ENCODE data around the gene LYRM2.

Gene LYRM2

DNA sequence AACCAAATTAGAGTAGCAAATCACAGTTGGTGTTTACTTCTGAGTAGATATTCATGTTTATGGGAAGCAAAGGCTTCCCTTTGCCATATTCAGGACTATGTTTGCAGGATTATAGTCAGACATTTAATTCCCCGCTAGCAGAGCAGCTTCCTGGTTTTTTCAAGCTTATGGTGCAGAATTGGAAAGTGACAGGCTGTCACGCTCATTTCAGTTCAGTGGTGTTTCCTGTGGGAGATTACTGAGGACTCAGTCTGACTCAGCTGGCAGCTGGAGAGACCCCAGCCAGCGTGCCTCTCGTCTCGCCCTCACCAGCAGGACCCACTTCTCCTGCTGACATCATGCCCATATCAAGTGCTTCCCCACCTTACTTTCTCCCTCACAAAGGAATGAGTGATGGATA lies 85.1 kb downstream of the LYRM2 start:
- no peak for DNase-seq

DNA sequence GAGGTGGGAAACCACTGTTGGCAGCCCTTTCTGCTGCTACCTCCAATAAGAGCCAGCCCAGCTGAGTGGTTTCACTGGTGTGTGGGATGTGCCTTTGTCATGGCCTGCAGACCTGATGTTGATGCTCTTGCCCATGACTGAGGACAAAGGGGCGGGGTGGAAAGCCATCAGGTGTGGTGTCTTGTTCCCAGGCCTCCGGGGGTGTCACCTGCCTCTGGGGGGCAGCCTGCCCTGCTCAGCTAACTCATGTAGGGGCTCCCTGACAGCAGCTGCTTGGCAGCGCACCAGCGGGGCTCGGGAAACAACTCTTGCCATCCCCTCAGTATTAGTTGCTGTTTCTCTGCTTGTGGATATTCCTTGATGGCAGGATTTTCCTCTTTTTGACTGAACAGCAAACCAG lies 91.3 kb downstream of the LYRM2 start:
- no peak for DNase-seq

DNA sequence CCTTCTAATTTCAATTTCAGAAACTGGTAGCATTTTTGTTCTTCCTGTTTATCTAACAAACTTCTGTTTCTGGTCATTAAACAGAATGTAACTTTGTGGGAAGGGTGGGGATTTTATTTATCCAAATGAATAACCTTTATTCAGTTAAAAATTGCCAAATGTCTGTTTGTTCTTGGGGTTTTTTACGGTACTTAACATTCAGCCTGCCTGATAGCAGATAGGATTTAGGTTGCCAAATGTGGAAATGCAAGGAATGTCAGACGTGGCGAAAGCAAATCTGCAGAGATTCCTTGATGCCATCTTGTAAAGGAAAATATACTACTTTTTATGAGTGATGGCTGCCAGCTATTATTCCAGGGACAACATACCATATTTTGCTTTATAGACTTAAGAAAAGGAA lies 95.7 kb downstream of the LYRM2 start:
- no peak for DNase-seq

GRCh38 chr6:89542081-89542857 lies 96.3 kb downstream of the LYRM2 start:
- no peak for DNase-seq

DNA sequence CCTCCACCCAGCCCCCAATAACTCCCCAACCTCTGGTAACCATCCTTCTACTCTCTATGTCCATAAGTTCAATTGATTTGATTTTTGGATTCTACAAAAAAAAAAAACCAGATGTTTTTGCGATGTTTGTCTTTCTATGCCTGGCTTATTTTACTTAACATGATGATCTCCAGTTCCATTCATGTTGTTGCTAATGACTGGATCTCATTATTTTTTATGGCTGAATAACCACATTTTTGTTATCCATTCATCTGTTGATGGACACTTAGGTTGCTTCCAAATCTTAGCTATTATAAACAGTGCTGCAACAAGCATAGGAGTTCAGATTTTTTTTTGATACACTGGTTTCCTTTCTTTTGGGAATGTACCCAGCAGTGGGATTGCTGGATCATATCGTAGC lies 98.8 kb downstream of the LYRM2 start:
- DNase-seq, result no peak

- DNase-seq, result no peak
Observed at GRCh38 chr6:89536231-89536630, 102.3 kb downstream of the LYRM2 start.

DNA sequence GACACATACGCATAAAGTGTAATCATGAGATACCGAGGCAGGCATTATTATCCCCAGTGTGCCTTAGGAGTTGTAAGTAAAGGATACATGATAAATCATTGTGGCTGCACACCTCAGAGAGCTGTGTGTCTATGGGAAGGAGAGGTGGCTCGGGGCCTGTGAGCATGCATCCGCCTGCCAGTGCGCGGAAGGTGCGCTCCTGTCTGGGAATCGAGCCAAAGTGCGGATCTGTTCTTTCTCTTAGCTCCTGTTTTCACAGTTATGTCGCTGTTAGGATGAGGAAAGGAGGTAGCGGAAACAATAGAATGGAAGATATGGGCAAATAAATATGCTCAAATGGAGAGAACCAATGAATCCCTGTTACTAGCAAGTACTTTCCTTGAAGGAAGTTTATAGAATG lies 107.6 kb downstream of the LYRM2 start:
- DNase-seq, result no peak

DNA sequence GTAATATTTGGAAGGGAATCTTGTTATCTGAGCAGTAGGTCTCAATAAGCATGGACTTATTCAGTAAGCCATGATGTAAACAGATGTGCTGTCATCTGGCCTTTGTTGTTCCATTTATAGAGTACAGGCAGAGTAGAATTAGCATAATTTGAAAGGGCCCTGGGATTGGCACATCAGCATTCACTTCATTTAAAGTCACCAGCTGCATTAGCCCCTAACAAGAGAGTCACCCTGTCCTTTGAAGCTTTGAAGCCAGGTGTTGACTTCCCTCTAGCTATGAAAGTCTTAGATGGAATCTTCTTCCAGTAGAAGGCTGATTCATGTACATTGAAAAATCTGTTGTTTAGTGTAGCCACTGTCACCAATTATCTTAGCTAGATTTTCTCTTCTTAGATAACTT lies 109.7 kb downstream of the LYRM2 start:
- no peak for DNase-seq

GRCh38 chr6:89527634-89528033 lies 110.9 kb downstream of the LYRM2 start:
- no peak for DNase-seq

DNA sequence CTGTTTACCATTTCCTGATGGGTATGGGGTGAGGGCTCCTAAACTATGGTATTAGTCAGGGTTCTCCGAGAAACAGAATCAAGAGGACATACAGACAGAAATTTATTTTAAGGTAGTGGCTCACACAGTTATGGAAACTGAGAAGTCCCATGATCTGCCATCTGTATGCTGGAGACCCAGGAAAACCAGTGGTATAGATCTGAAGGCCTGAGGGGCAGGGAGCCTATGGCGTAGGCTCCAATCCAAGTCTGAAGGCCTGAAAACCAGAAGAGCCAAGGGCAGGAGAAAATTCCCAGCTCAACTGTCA lies 112.0 kb downstream of the LYRM2 start:
- no peak for DNase-seq

- DNase-seq, result no peak
Observed at GRCh38 chr6:89525786-89526562, 112.6 kb downstream of the LYRM2 start.

DNA sequence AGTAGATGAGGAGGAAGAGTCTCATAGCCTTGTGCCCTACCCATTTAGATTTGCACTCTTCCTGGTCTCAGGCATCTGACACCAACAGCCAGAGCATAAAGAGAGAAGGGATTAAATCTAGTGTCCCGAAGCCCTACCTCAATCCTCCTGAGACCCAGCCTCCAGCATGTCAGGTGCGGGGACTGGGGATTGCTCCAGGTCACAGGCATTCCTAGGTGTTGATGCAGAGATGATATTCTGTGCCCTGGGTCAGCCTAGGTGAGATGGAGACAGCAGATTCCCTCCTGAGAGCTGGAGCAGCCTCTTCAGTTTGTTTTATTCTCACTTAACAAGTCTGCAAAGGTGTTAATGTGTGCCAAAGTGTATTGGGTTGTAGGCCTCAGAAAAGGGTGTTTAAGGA lies 115.8 kb downstream of the LYRM2 start:
- no peak for DNase-seq

DNA sequence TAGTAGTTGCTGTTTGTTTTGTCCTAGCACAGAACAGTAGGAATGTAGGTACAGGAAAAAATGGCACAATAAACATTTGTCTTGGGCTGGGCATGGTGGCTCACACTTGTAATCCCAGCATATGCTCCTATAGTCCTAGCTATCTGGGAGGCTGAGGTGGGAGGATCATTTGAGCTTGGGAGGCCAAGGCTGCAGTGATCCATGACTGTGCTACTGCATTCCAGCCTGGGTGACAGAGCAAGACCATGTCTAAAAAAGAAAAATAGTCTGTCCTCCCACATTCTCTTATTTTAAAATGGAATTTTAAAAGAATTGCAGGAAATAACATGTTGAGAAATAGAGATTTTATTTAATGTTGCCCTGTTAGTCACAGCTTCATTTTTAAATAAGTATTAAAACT lies 117.8 kb downstream of the LYRM2 start:
- DNase-seq, result no peak

DNA sequence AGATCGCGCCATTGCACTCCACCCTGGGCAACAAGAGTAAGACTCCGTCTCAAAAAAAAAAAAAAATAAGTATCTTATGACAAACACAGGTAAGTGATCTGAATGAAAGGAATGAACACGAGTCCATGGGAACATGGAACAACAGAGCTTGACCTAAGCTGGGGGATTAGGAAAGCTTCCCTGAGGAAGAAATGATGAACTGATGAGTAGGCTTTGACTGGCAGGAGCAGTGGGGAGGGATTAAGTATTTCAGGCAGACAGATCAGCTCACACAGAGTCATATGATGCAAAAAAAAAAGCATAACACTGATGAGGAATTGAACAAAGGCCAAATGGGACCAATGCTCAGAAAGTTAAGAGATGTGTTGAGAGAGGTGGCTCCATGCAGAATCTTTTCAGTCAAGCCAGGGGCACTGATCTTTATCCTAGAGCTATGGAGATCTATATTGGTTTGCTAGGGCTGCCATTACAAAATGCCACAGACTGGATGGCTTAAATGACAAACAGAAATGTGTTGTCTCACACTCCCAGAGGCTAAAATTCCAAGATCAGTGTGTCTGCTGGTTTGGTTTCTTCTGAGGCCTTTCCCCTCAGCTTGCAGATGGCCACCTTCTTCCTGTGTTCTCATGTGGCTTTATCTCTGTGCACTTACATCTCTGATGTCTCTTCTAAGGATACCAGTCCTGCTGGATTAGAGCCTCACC lies 120.0 kb downstream of the LYRM2 start:
- no peak for DNase-seq

All from NCI-H1436 (cell line).